ENCODE measurements around the gene FAM114A1.
"Not testable (repeated sequence)": the region's sequence is repeated elsewhere in the genome, so short reads cannot be mapped to it uniquely, and the experiment has no call there.

Gene FAM114A1

GRCh38 chr4:38967260-38968095 is 99.9 kb downstream of the FAM114A1 start:
- DNase-seq (ENCODE audit: low read depth in 2 of 2) = no peak

GRCh38 chr4:38968668-38969067 is 101.1 kb downstream of the FAM114A1 start:
- DNase-seq (ENCODE audit: low read depth in 2 of 2) = no peak

GRCh38 chr4:38976308-38976707 is 108.7 kb downstream of the FAM114A1 start:
- DNase-seq (ENCODE audit: low read depth in 2 of 2) = no peak

GRCh38 chr4:38979081-38979480 is 111.5 kb downstream of the FAM114A1 start:
- no peak for DNase-seq (ENCODE audit: low read depth in 2 of 2)

- no peak for DNase-seq (ENCODE audit: low read depth in 2 of 2)
These were observed 112.1 kb downstream of the FAM114A1 start for GRCh38 chr4:38979511-38980230.

- no peak for DNase-seq (ENCODE audit: low read depth in 2 of 2)
These were observed 113.5 kb downstream of the FAM114A1 start for GRCh38 chr4:38980903-38981676.

GRCh38 chr4:38982361-38983095 is 114.9 kb downstream of the FAM114A1 start:
- no peak for DNase-seq (ENCODE audit: low read depth in 2 of 2)

- DNase-seq (ENCODE audit: low read depth in 2 of 2) = no peak
These were observed 115.7 kb downstream of the FAM114A1 start for GRCh38 chr4:38983291-38983690.

GRCh38 chr4:38983787-38984598 is 116.4 kb downstream of the FAM114A1 start:
- no peak for DNase-seq (ENCODE audit: low read depth in 2 of 2)

- DNase-seq (ENCODE audit: low read depth in 2 of 2) = no peak
These were observed 117.9 kb downstream of the FAM114A1 start for GRCh38 chr4:38985410-38986100.

GRCh38 chr4:38987491-38987890 is 119.9 kb downstream of the FAM114A1 start:
- no peak for DNase-seq (ENCODE audit: low read depth in 2 of 2)

GRCh38 chr4:38988353-38988752 is 120.7 kb downstream of the FAM114A1 start:
- DNase-seq (ENCODE audit: low read depth in 2 of 2) = not testable (repeated sequence)

- DNase-seq (ENCODE audit: low read depth in 2 of 2) = no peak
These were observed 121.9 kb downstream of the FAM114A1 start for GRCh38 chr4:38989487-38989886.

GRCh38 chr4:38990241-38990640 is 122.6 kb downstream of the FAM114A1 start:
- DNase-seq (ENCODE audit: low read depth in 2 of 2) = no peak

- DNase-seq (ENCODE audit: low read depth in 2 of 2) = no peak
These were observed 126.1 kb downstream of the FAM114A1 start for GRCh38 chr4:38993683-38994082.

GRCh38 chr4:38994135-38994534 is 126.5 kb downstream of the FAM114A1 start:
- no peak for DNase-seq (ENCODE audit: low read depth in 2 of 2)

Data from stimulated activated CD8-positive, alpha-beta memory T cell treated with anti-CD3 and anti-CD28 coated beads, Interleukin-2, amount 100 ng/mL, for 48 hours (primary cell).